BLaER1 treated with 17β-estradiol and CSF1 and Interleukin-3, amounts not matched to agents 10 nM and 100 nM (cell line): ENCODE data around the gene CSTF2T.

ENCODE experiments used
- H3K27ac ChIP-seq, 11 experiments: shearing (Covaris generic); formaldehyde crosslinking; 2 replicates each; pipeline ENCODE4 v1.8.1; 2022
- H3K27me3 ChIP-seq, 11 experiments: shearing (Covaris generic); formaldehyde crosslinking; 2 replicates each; pipeline ENCODE4 v1.8.1; 2022
- H3K36me3 ChIP-seq, 11 experiments: shearing (Covaris generic); formaldehyde crosslinking; 2 replicates each; pipeline ENCODE4 v1.8.1; 2022
- H3K4me1 ChIP-seq, 10 experiments: shearing (Covaris generic); formaldehyde crosslinking; 2 replicates each; pipeline ENCODE4 v1.8.1; 2022
- H3K4me2 ChIP-seq, 11 experiments: shearing (Covaris generic); formaldehyde crosslinking; 2 replicates each; pipeline ENCODE4 v1.8.1; 2022
- H3K4me3 ChIP-seq, 10 experiments: shearing (Covaris generic); formaldehyde crosslinking; 2 replicates each; pipeline ENCODE4 v1.8.1; 2022
- H3K9ac ChIP-seq, 11 experiments: shearing (Covaris generic); formaldehyde crosslinking; 2 replicates each; pipeline ENCODE4 v1.8.1; 2022
- H3K9me3 ChIP-seq, 11 experiments: shearing (Covaris generic); formaldehyde crosslinking; replicated peaks in 1 of 11; 2 replicates each; pipeline ENCODE4 v1.8.1; 2022
- H4K20me1 ChIP-seq, 11 experiments: shearing (Covaris generic); formaldehyde crosslinking; 2 replicates each; pipeline ENCODE4 v1.8.1; 2022
- Cebpa-rat ChIP-seq, 11 experiments: shearing (Covaris generic); IDR thresholded peaks; 2 replicates each; pipeline ENCODE4 v1.8.1; 2022

Gene CSTF2T

DNA sequence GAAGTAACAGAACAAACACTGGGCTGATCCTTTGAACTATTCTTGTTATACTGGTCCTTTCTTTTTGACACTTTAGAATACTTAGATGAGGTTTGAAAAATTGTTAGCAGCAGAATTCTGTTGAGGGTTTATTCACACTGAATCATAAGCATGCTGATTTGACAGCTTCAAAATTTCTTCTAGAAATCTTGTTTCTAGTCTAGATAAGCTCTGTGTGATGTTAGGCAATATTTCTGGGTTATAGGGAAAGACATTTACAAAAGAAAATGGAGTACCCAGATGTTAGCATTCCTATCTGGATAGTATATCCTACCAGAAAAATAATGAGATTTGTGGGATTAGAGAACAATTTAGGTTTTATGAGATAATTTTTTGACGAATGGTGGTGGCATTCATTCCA, 12.1 kb downstream of the CSTF2T start:
- no peaks in the 10 kb centered on the region for H3K27me3 ChIP-seq
- H3K36me3 ChIP-seq, result no peaks in the 10 kb centered on the region
- no peaks in the 10 kb centered on the region for H4K20me1 ChIP-seq
- no peak overlapping the region for H3K27ac ChIP-seq
- no peaks in the 10 kb centered on the region for H3K4me1 ChIP-seq
- H3K9me3 ChIP-seq, result peaks cover 0 to 12% (median 0%) of the 10 kb centered on the region in 11 experiments; a peak in 2 of 22 replicates
- no peak for TF ChIP-seq Cebpa-rat (IDR thresholded peaks at IDR 0.05)
- no peak overlapping the region for H3K4me3 ChIP-seq
- H3K4me2 ChIP-seq, result no peak overlapping the region
- H3K9ac ChIP-seq, result no peak overlapping the region

DNA sequence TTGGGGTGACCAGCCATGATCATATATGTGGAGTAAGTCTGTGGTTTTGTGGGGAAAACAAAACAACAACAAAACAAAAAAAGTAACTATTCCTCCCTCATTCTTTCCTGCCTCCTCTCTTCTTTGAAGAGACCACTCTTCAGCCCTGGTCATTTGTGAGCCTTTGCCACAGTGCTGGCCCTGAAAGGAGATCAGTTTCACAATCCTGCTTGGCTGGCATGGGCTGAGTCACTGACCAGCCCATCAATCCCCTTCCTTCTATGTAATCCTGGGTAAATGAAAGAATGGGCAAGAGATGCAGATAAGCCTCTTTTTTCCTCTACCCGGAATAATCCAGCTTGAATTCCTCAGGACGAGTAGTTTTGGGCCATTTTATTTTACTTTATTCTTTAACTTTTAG, 13.6 kb downstream of the CSTF2T start:
- Histone ChIP-seq H3K4me3 (no peak overlapping the region), H3K4me2 (no peak overlapping the region), H4K20me1 (no peaks in the 10 kb centered on the region), H3K9me3 (peaks cover 0 to 12% (median 0%) of the 10 kb centered on the region in 11 experiments; a peak in 2 of 22 replicates), H3K36me3 (no peaks in the 10 kb centered on the region), H3K9ac (no peak overlapping the region), H3K27me3 (no peaks in the 10 kb centered on the region), H3K27ac (no peak overlapping the region), H3K4me1 (no peaks in the 10 kb centered on the region)
- TF ChIP-seq Cebpa-rat (IDR thresholded peaks at IDR 0.05), result no peak

DNA sequence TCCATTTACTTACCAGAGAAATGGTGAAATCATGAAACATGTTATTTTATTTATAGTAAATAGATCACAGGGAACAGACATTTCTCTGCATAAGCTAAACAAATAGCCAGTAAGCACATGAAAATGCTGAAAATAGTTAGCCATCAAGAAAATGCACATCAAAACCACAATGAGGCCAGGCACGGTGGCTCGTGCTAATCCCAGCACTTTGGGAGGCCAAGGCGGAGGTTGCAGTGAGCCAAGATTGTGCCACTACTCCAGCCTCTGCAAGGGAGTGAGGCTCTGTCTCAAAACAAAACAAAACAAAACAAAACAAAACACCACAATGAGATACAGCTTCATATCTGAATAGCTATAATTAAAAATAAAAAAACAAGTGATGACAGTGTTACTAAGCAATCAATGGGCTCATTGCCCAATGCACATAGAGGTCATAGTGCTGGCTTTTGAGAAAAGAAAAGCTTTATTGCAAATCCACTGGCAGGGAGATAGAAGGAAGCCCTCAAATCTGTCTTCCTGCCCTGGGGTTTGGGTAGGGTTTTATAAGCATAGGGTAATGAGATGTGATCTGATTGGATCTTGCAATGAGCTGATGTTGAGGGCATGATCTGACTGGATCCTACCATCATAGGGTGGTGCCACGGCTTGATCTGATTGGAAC, 16.2 kb downstream of the CSTF2T start:
- Histone ChIP-seq H3K27me3 (no peaks in the 10 kb centered on the region), H4K20me1 (no peaks in the 10 kb centered on the region), H3K4me3 (no peak overlapping the region), H3K36me3 (no peaks in the 10 kb centered on the region), H3K9ac (no peak overlapping the region), H3K9me3 (no peaks in the 10 kb centered on the region), H3K27ac (no peak overlapping the region), H3K4me1 (no peaks in the 10 kb centered on the region), H3K4me2 (no peak overlapping the region)
- TF ChIP-seq Cebpa-rat (IDR thresholded peaks at IDR 0.05), result no peak

DNA sequence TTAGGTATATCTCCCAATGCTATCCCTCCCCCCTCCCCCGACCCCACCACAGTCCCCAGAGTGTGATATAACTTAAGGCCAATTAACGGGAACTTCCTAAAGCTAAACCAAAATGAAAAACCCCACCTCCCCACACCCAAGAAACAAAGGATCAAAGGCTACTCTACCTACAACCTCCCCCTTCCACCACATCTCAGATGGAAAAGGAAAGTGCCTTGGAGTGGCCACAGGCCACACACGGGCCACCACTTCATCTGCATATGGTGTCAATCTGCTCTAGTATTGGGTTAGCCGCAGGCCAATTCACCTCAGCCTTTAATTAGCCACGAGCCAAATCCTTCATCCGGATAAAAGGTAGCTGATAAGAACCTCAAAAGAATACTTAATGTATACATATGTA, 19.6 kb downstream of the CSTF2T start:
- H4K20me1 ChIP-seq, result no peaks in the 10 kb centered on the region
- no peak overlapping the region for H3K4me2 ChIP-seq
- H3K4me1 ChIP-seq, result no peaks in the 10 kb centered on the region
- H3K9me3 ChIP-seq, result no peaks in the 10 kb centered on the region
- H3K4me3 ChIP-seq, result no peak overlapping the region
- no peak overlapping the region for H3K9ac ChIP-seq
- no peak for TF ChIP-seq Cebpa-rat (IDR thresholded peaks at IDR 0.05)
- H3K36me3 ChIP-seq, result no peaks in the 10 kb centered on the region
- H3K27ac ChIP-seq, result no peak overlapping the region
- H3K27me3 ChIP-seq, result no peaks in the 10 kb centered on the region

DNA sequence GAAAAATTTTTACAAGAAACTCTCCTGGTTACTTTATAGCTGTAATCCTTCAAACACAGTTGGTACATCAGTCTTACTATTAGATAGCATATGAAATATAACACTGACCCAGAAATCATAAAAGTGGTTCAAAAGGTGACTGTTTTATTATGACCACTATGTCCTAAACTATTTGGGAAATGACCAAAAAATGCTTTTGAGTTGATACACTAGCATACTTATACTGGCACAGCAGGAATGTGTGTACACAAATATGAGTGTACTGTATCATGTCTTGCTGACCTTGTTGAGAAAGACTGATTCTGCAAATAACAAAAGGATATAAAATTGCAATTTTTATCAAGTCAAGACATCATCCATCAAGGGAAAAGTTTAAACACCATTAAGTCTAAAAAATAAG, 24.3 kb downstream of the CSTF2T start:
- H3K36me3 ChIP-seq, result no peaks in the 10 kb centered on the region
- no peak overlapping the region for H3K27ac ChIP-seq
- H3K9me3 ChIP-seq, result peaks cover 0 to 10% (median 0%) of the 10 kb centered on the region in 11 experiments; a peak in 2 of 22 replicates
- no peak for TF ChIP-seq Cebpa-rat (IDR thresholded peaks at IDR 0.05)
- H3K4me3 ChIP-seq, result no peak overlapping the region
- no peak overlapping the region for H3K4me2 ChIP-seq
- no peaks in the 10 kb centered on the region for H4K20me1 ChIP-seq
- H3K9ac ChIP-seq, result no peak overlapping the region
- no peaks in the 10 kb centered on the region for H3K4me1 ChIP-seq
- H3K27me3 ChIP-seq, result no peaks in the 10 kb centered on the region

DNA sequence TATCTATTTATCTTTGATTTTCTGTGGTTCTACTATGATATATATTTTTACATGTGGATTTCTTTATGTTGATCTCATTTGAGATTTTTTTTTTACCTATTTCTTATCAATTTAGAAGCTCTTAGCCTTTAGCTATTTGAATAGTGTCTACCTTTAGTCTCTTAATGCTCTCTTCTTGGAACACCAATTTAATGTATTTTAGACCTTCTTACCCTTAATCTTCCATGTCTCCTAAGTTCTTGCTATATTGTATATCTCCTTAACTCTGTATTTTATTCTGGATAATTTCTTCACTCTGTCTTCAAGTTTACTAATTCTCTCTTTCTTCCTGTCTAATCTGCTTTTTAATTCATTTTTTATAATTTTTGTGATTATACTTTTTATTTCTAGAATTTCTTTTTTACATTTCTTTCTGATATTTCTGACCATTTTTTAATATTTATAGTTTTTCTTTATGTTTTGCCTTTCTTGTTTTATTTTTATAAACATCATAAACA, 27.3 kb downstream of the CSTF2T start:
- H3K36me3 ChIP-seq, result no peaks in the 10 kb centered on the region
- no peak overlapping the region for H3K4me3 ChIP-seq

DNA sequence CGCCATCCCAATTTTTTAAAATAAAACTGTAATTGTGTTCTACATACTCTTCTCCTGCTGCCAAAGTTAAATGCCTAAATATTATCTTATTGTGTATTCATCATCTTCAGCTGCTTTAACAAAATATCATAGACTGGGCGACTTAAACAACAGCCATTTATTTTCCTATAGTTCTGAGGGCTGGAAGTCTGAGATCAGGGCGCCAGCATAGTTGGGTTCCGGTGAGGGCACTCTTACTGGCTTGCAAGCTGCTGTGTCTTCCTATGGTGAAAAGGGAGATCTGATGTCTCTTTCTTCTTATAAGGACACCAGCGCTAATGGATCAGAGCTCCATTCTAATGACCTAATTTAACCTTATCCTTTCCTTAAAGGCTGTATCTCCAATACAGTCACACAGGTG, 30.4 kb downstream of the CSTF2T start:
- no peak overlapping the region for H3K27ac ChIP-seq
- TF ChIP-seq Cebpa-rat (IDR thresholded peaks at IDR 0.05), result no peak

More for the DNA sequence above, 27.3 kb downstream of the CSTF2T start:
- Histone ChIP-seq H3K9me3 (peaks cover 0 to 10% (median 0%) of the 10 kb centered on the region in 11 experiments; a peak in 2 of 22 replicates), H3K27ac (no peak overlapping the region), H3K4me1 (peaks cover 0 to 4% (median 0%) of the 10 kb centered on the region in 10 experiments; a peak in 2 of 20 replicates), H3K4me2 (no peak overlapping the region), H3K27me3 (no peaks in the 10 kb centered on the region), H3K9ac (no peak overlapping the region), H4K20me1 (no peaks in the 10 kb centered on the region)
- no peak for TF ChIP-seq Cebpa-rat (IDR thresholded peaks at IDR 0.05)

DNA sequence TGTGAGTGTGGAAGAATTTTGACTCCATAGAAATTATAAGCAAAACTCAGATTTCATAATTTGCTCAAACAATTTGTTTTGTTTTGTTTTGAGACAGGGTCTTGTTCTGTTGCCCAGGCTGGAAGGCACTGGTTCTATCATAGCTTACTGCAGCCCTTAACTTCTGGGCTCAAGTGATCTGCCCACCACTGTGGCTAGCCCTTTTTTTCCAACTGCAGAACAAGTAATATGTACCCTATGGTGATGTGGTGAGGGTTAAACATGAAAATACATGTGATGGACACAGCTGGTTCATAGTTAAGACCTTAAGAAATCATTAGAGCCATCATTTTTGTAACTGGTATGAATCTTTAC, 31.1 kb downstream of the CSTF2T start:
- Histone ChIP-seq H3K9ac (no peak overlapping the region), H4K20me1 (no peaks in the 10 kb centered on the region), H3K4me2 (no peak overlapping the region; a peak in 1 of 22 replicates), H3K4me3 (no peak overlapping the region), H3K27me3 (no peaks in the 10 kb centered on the region), H3K4me1 (peaks cover 0 to 4% (median 0%) of the 10 kb centered on the region in 10 experiments; a peak in 2 of 20 replicates), H3K27ac (no peak overlapping the region), H3K36me3 (no peaks in the 10 kb centered on the region), H3K9me3 (peaks cover 0 to 10% (median 0%) of the 10 kb centered on the region in 11 experiments; a peak in 2 of 22 replicates)
- no peak for TF ChIP-seq Cebpa-rat (IDR thresholded peaks at IDR 0.05)

More for the DNA sequence above, 30.4 kb downstream of the CSTF2T start:
- peaks cover 0 to 4% (median 0%) of the 10 kb centered on the region in 10 experiments; a peak in 2 of 20 replicates for H3K4me1 ChIP-seq
- no peaks in the 10 kb centered on the region for H3K27me3 ChIP-seq
- no peak overlapping the region for H3K4me2 ChIP-seq
- no peak overlapping the region for H3K4me3 ChIP-seq
- H3K36me3 ChIP-seq, result no peaks in the 10 kb centered on the region
- no peak overlapping the region for H3K9ac ChIP-seq
- no peaks in the 10 kb centered on the region for H4K20me1 ChIP-seq
- peaks cover 0 to 10% (median 0%) of the 10 kb centered on the region in 11 experiments; a peak in 2 of 22 replicates for H3K9me3 ChIP-seq

DNA sequence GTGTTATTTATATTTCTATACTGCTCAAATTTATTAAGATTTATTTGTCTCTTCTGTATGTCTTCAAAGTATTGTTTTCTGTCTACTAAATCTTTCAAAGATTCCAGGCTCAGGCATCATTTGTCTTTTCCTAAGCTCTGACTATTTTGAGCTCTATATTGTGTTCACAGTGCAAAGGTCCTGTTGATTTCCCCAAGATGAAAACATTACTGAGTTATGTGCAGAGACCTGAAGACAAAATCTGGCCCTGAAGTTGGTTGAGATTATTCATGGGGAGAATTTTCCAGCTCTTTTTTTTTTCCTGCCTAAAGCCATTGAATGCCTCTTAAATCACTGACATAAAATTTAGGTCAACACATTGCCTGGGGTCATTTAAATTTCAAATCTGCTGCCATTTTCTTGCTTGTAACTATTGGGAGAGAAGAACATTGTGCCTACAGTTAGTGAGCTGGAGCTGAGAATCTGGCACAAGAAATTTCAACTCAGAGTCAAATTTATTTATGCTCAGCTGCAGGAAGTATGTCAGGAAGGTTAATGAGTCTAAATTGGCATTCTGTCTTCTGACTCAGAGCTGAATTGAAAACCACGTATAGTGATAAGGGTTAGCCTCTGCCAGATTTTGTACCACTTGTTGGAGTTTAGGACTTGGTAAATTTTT, 31.6 kb downstream of the CSTF2T start:
- Histone ChIP-seq H3K9me3 (peaks cover 0 to 10% (median 0%) of the 10 kb centered on the region in 11 experiments; a peak in 2 of 22 replicates), H3K4me2 (no peak overlapping the region; a peak in 1 of 22 replicates)
- TF ChIP-seq Cebpa-rat (IDR thresholded peaks at IDR 0.05), result no peak

More for the DNA sequence above, 31.6 kb downstream of the CSTF2T start:
- Histone ChIP-seq H3K4me3 (no peak overlapping the region), H3K27me3 (no peaks in the 10 kb centered on the region), H3K27ac (no peak overlapping the region), H4K20me1 (no peaks in the 10 kb centered on the region), H3K9ac (no peak overlapping the region), H3K4me1 (peaks cover 0 to 4% (median 0%) of the 10 kb centered on the region in 10 experiments; a peak in 2 of 20 replicates), H3K36me3 (no peaks in the 10 kb centered on the region)
